Ascending aorta (tissue), 2 donors: ENCODE results near the gene ARHGAP30. TPM values are rescaled to one million over a fixed set of nuclear protein-coding genes. Genes with fewer than 3 reads are reported as not detected.

Experiments
- DNase-seq, 2 donors: peaks; one replicate each; pipeline ENCODE4 v3.0.0-alpha.2; 2019; ENCODE audit warnings: low spot score in 2 of 2
- H3K27ac ChIP-seq, 2 donors: fragments of 200-600 bp; sonication (generic); one replicate each; pipeline ENCODE4 v1.5.1; 2016 to 2017; ENCODE audit warnings: mild to moderate bottlenecking in 1 of 2
- H3K27me3 ChIP-seq: fragments of 200-600 bp; sonication (generic); one replicate; pipeline ENCODE4 v1.5.1; 2017
- H3K36me3 ChIP-seq, 2 donors: fragments of 200-600 bp; sonication (generic); one replicate each; pipeline ENCODE4 v1.5.1; 2016
- H3K4me1 ChIP-seq, 2 donors: fragments of 200-600 bp; sonication (generic); one replicate each; pipeline ENCODE4 v1.5.1; 2016 to 2017; ENCODE audit warnings: mild to moderate bottlenecking in 1 of 2
- H3K4me3 ChIP-seq, 2 donors: fragments of 200-600 bp; sonication (generic); one replicate each; pipeline ENCODE4 v1.5.1; 2016 to 2017; ENCODE audit warnings: mild to moderate bottlenecking in 1 of 2
- H3K9me3 ChIP-seq, 2 donors: fragments of 200-600 bp; sonication (generic); one replicate each; pipeline ENCODE4 v1.5.1; 2016
- CTCF ChIP-seq, 3 experiments: fragments of 200-600 bp in 2 of 3; fragments of 450-650 bp in 1 of 3; sonication (generic) in 2 of 3; IDR thresholded peaks; one replicate each; pipeline ENCODE4 v1.5.1; 2016 to 2019; ENCODE audit warnings: antibody characterized with exemption in 3 of 3, mild to moderate bottlenecking in 1 of 3, moderate library complexity in 1 of 3
- intact Hi-C: fragments of 100-400 bp; cut with DNase I; formaldehyde crosslinking; loops from one replicate; pipeline ENCODE4 v1.15.1; 2023
- total RNA-seq: library from RNA; depleted of rRNA; stranded (reverse); fragments of >200 nt; gene quantifications from one replicate; pipeline ENCODE4 v1.1.0, GENCODE V29; 2016

ARHGAP30 gene
- total RNA-seq, 1 donor from 2014 or later: 14.7 TPM

- H3K4me3 ChIP-seq: no peak overlapping the region
- H3K4me1 ChIP-seq: no peaks in the 10 kb centered on the region
- H3K9me3 ChIP-seq: no peaks in the 10 kb centered on the region
- intact Hi-C loops: loop anchor here (10.0 kb wide), 2 partner anchors 255 to 365 kb away; no protein-coding TSS in a partner anchor
- H3K27ac ChIP-seq: no peak overlapping the region
- TF ChIP-seq CTCF (IDR thresholded peaks at IDR 0.05): no peak
- no peaks in the 10 kb centered on the region for H3K36me3 ChIP-seq
- DNase-seq: no peak
- no peaks in the 10 kb centered on the region for H3K27me3 ChIP-seq
These were observed 20.2 kb upstream of the ARHGAP30 start for GRCh38 chr1:161089938-161090337.

GRCh38 chr1:161089251-161089924 lies 19.7 kb upstream of the ARHGAP30 start, which contains the start of gene NECTIN4:
TSS of gene NECTIN4 (minus strand) at chr1:161089558. CDS start at chr1:161089296, 262 bp downstream.
- no peak within 1 kb of the TSS for H3K4me3 ChIP-seq
- H3K27ac ChIP-seq: no peak within 1 kb of the TSS
- DNase-seq: peak in 1 of 2 donors; percentile 60
- intact Hi-C loops: no loop called here
- no peaks in the 10 kb centered on the region for H3K27me3 ChIP-seq
- H3K4me1 ChIP-seq: no peaks in the 10 kb centered on the region
- H3K36me3 ChIP-seq: no peaks in the 10 kb centered on the region
- TF ChIP-seq CTCF (IDR thresholded peaks at IDR 0.05): no peak
- H3K9me3 ChIP-seq: no peaks in the 10 kb centered on the region

GRCh38 chr1:161088587-161089110 lies 19.0 kb upstream of the ARHGAP30 start:
- Histone ChIP-seq H3K4me3 (no peak overlapping the region), H3K9me3 (no peaks in the 10 kb centered on the region), H3K36me3 (no peaks in the 10 kb centered on the region), H3K27me3 (no peaks in the 10 kb centered on the region), H3K4me1 (no peaks in the 10 kb centered on the region), H3K27ac (no peak overlapping the region)
- no peak for DNase-seq
- intact Hi-C loops: no loop called here
- no peak for TF ChIP-seq CTCF (IDR thresholded peaks at IDR 0.05)

GRCh38 chr1:161086457-161086856 lies 16.8 kb upstream of the ARHGAP30 start:
- H3K27me3 ChIP-seq: no peaks in the 10 kb centered on the region
- H3K4me3 ChIP-seq: no peak overlapping the region
- intact Hi-C loops: no loop called here
- no peak for DNase-seq
- H3K36me3 ChIP-seq: no peaks in the 10 kb centered on the region
- no peak overlapping the region for H3K27ac ChIP-seq
- no peaks in the 10 kb centered on the region for H3K9me3 ChIP-seq
- no peak for TF ChIP-seq CTCF (IDR thresholded peaks at IDR 0.05)
- no peaks in the 10 kb centered on the region for H3K4me1 ChIP-seq

- no peak overlapping the region for H3K27ac ChIP-seq
- intact Hi-C loops: no loop called here
- H3K36me3 ChIP-seq: no peaks in the 10 kb centered on the region
- no peak for TF ChIP-seq CTCF (IDR thresholded peaks at IDR 0.05)
- H3K9me3 ChIP-seq: no peaks in the 10 kb centered on the region
- H3K4me3 ChIP-seq: no peak overlapping the region
- no peaks in the 10 kb centered on the region for H3K27me3 ChIP-seq
- H3K4me1 ChIP-seq: no peaks in the 10 kb centered on the region
- DNase-seq: no peak
These were observed 15.5 kb upstream of the ARHGAP30 start for GRCh38 chr1:161085165-161085564.
